ENCODE data around the gene DBI. TPM values are rescaled to one million over a fixed set of nuclear protein-coding genes. Genes with fewer than 3 reads are reported as not detected.

The DBI gene
- total and polyA plus RNA-seq, 2 of the 13 experiments (the other 11 are each of a cell fraction or from before 2014, with no cell fraction given) = 330 to 659 TPM

DNA sequence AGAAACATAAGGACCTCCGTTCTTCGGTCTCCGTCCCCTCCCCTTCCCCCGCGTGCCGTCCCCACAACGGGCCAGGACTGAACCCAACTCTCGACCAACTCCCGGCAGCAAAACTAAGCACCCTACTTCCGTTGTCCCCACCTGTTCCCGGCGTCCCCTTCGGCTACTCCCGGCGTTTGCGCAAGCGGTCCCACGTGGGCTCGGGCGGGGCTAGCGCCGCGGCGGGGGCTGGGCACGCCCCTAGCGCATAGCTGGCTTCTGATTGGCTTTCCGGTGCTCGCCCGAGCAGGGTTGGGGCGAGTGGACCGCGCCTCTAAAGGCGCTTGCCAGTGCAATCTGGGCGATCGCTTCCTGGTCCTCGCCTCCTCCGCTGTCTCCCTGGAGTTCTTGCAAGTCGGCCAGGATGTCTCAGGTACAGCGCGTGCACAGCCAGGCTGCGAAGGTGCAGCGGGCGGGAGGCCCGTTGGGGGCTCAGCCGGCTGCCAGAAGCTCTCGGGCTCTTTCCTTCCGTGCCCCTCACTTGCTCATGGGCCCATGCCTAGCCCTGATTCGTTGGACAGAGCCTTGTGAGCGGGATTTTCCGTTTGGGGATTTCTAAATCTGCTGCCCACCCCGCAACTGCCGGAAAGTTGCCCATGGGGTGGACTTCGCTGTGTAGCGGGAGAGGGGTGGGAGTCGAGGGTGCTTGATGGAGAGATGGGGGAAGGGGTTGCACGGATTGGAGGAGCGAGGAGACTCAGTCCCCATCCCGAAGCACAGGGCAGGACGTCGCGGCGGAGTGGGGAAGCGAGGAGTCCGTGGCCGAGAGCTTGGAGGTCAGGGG lies at the start of gene DBI, which contains the start of gene C2orf76 (continued):
- peak; percentile 82; the same call in 1 of the 2 replicates for TF ChIP-seq ZNF773 (CRISPR knock-in tag; IDR thresholded peaks at IDR 0.05; ENCODE audit: borderline replicate concordance)
- 0 out of 2 replicates have a peak, but pooled peaks have one; percentile 51 for TF ChIP-seq RELA (CRISPR knock-in tag; IDR thresholded peaks at IDR 0.05)
- TF ChIP-seq ZNF749 (CRISPR knock-in tag; IDR thresholded peaks at IDR 0.05; ENCODE audit: borderline replicate concordance) = peak; percentile 19; the same call in 1 of the 2 replicates
- TF ChIP-seq ZNF124 (CRISPR knock-in tag; IDR thresholded peaks at IDR 0.05) = peak; percentile 91
- TF ChIP-seq, protein P1, sequence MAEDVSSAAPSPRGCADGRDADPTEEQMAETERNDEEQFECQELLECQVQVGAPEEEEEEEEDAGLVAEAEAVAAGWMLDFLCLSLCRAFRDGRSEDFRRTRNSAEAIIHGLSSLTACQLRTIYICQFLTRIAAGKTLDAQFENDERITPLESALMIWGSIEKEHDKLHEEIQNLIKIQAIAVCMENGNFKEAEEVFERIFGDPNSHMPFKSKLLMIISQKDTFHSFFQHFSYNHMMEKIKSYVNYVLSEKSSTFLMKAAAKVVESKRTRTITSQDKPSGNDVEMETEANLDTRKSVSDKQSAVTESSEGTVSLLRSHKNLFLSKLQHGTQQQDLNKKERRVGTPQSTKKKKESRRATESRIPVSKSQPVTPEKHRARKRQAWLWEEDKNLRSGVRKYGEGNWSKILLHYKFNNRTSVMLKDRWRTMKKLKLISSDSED (CRISPR knock-in tag; IDR thresholded peaks at IDR 0.05) = no peak; the same call in 1 of the 2 replicates
- TF ChIP-seq TBP (CRISPR knock-in tag; IDR thresholded peaks at IDR 0.05) = 0 out of 2 replicates have a peak, but pooled peaks have one; percentile 17
- TF ChIP-seq ZNF850 (CRISPR knock-in tag; conservative IDR thresholded peaks at IDR 0.05) = peak; percentile 84; the same call in 1 of the 2 replicates
- TF ChIP-seq ZNF383 (CRISPR knock-in tag; IDR thresholded peaks at IDR 0.05; ENCODE audit: borderline replicate concordance) = no peak
- TF ChIP-seq MED13 (CRISPR knock-in tag; IDR thresholded peaks at IDR 0.05) = peak; percentile 87
- no peak for TF ChIP-seq ZKSCAN1 (IDR thresholded peaks at IDR 0.05; ENCODE audit: low read length)
- TF ChIP-seq FOSL1 (CRISPR knock-in tag; IDR thresholded peaks at IDR 0.05; ENCODE audit: borderline replicate concordance) = no peak

DNA sequence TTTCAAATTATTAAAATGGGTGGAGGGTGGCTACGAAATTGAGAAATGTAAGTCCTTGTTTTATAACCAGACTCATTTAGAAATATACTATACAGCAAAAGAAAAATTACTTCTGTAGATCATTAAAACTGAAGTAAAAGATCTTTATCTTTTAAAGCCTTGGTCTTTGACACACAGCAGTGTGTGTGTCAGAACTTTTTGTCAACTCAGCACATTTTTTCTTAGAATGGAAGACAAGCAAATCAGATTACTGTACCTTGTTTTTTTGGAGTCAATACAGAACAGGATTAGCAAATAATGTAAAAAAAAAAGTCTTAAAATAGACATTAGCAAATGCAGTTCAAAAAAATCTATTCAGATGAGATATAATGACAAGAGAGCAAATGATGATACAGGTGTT lies 49.2 kb upstream of the DBI start:
- H3K4me1 ChIP-seq (ENCODE audit: insufficient read depth, low read length) = peaks cover 14% of the 10 kb centered on the region
- DNase-seq (ENCODE audit: low spot score) = no peak
- H3K36me3 ChIP-seq (replicated peaks in 1 of 2; ENCODE audit: control insufficient read depth in 1 of 2, insufficient read depth in 2 of 2, low read length in 2 of 2) = no peaks in the 10 kb centered on the region
- no peak for FAIRE-seq
- ChIA-PET POLR2A (no interaction called here), CTCF (ENCODE audit: low intra/inter-chr PET ratio, low total read pairs) (no interaction called here)
- no peaks in the 10 kb centered on the region for H4K20me1 ChIP-seq (ENCODE audit: insufficient read depth, low read length)
- H3K4me2 ChIP-seq (ENCODE audit: low read depth, low read length) = no peak overlapping the region
- no peak for ATAC-seq
- in situ Hi-C loops (cut with HindIII; ENCODE audit: extremely low pct_ligation_motif_present, low pct_unique_long_range_greater_than_20kb) = loop anchor here (10.0 kb wide), 1 partner anchor 433 kb away; no protein-coding TSS in a partner anchor
- H3K27me3 ChIP-seq (ENCODE audit: control insufficient read depth in 1 of 2, insufficient read depth in 2 of 2, low read length in 2 of 2) = no peaks in the 10 kb centered on the region
- WGBS (ENCODE audit: low lambda C conversion rate) = 95% methylated on average over 1 of the region's 1 CpG
- intact Hi-C loops (cut with micrococcal nuclease; ENCODE audit: unreplicated experiment) = no loop called here
- no peak overlapping the region for H2AFZ ChIP-seq (ENCODE audit: low read length)
- no TSS peak for BruUV-seq (replicated peaks)
- H3K27ac ChIP-seq (ENCODE audit: extremely low read length, insufficient read depth, low read length) = no peak overlapping the region
- no peaks in the 10 kb centered on the region for H3K9me3 ChIP-seq (ENCODE audit: low read length)
- H3K9ac ChIP-seq (ENCODE audit: insufficient read depth, low read depth, low read length) = no peak overlapping the region
- no peaks in the 10 kb centered on the region for H3K79me2 ChIP-seq (ENCODE audit: insufficient read depth, low read length)
- H3K4me3 ChIP-seq (replicated peaks in 1 of 3; ENCODE audit: insufficient read depth in 1 of 3, low read depth in 2 of 3, low read length in 3 of 3) = no peak overlapping the region
- TF ChIP-seq ZNF337 (CRISPR knock-in tag; IDR thresholded peaks at IDR 0.05; ENCODE audit: borderline replicate concordance, low read depth) = no peak
- TF ChIP-seq, protein P2, sequence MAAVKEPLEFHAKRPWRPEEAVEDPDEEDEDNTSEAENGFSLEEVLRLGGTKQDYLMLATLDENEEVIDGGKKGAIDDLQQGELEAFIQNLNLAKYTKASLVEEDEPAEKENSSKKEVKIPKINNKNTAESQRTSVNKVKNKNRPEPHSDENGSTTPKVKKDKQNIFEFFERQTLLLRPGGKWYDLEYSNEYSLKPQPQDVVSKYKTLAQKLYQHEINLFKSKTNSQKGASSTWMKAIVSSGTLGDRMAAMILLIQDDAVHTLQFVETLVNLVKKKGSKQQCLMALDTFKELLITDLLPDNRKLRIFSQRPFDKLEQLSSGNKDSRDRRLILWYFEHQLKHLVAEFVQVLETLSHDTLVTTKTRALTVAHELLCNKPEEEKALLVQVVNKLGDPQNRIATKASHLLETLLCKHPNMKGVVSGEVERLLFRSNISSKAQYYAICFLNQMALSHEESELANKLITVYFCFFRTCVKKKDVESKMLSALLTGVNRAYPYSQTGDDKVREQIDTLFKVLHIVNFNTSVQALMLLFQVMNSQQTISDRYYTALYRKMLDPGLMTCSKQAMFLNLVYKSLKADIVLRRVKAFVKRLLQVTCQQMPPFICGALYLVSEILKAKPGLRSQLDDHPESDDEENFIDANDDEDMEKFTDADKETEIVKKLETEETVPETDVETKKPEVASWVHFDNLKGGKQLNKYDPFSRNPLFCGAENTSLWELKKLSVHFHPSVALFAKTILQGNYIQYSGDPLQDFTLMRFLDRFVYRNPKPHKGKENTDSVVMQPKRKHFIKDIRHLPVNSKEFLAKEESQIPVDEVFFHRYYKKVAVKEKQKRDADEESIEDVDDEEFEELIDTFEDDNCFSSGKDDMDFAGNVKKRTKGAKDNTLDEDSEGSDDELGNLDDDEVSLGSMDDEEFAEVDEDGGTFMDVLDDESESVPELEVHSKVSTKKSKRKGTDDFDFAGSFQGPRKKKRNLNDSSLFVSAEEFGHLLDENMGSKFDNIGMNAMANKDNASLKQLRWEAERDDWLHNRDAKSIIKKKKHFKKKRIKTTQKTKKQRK (IDR thresholded peaks at IDR 0.05; ENCODE audit: low read length) = no peak
- TF ChIP-seq POLR2AphosphoS5 (IDR thresholded peaks at IDR 0.05; ENCODE audit: low read depth, low read length) = no peak
- no peak for TF ChIP-seq ZNF253 (CRISPR knock-in tag; IDR thresholded peaks at IDR 0.05; ENCODE audit: borderline replicate concordance)
- TF ChIP-seq RAD21 (CRISPR knock-in tag; IDR thresholded peaks at IDR 0.05) = no peak
- TF ChIP-seq, protein P3, sequence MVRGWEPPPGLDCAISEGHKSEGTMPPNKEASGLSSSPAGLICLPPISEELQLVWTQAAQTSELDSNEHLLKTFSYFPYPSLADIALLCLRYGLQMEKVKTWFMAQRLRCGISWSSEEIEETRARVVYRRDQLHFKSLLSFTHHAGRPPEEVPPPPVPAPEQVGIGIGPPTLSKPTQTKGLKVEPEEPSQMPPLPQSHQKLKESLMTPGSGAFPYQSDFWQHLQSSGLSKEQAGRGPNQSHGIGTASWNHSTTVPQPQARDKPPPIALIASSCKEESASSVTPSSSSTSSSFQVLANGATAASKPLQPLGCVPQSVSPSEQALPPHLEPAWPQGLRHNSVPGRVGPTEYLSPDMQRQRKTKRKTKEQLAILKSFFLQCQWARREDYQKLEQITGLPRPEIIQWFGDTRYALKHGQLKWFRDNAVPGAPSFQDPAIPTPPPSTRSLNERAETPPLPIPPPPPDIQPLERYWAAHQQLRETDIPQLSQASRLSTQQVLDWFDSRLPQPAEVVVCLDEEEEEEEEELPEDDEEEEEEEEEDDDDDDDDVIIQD (CRISPR knock-in tag; IDR thresholded peaks at IDR 0.05; ENCODE audit: low read depth) = no peak
- peak; percentile 100 for TF ChIP-seq MAFF (IDR thresholded peaks at IDR 0.05; ENCODE audit: low read depth, low read length)

Data from HepG2 (cell line).